Naive thymus-derived CD4-positive, alpha-beta T cell (primary cell): ENCODE results near the gene GADD45B. TPM values are rescaled to one million over a fixed set of nuclear protein-coding genes. Genes with fewer than 3 reads are reported as not detected.

Experiments used
- ATAC-seq: fragments of 150-1000 bp; cut with Tn5 transposase; 2 replicates; pipeline ENCODE4 v1.10.0; 2021; ENCODE audit warnings: mild to moderate bottlenecking, moderate library complexity
- CTCF ChIA-PET: fragments of 350-600 bp; sonication (Branson Sonifier 250); formaldehyde crosslinking; loops from one replicate; lab custom pipeline; 2021; ENCODE audit warnings: antibody characterized with exemption; lab: Charles Lee
- POLR2A ChIA-PET: fragments of 350-600 bp; sonication (Branson Sonifier 250); formaldehyde crosslinking; loops from one replicate; lab custom pipeline; 2021; ENCODE audit warnings: antibody characterized with exemption, inconsistent platforms; lab: Charles Lee
- DNase-seq, 9 donors: peaks; one replicate each; pipeline versions ENCODE4 v3.0.0 to v3.0.0-alpha.2; 2020 to 2022; ENCODE audit warnings: mixed read lengths in 1 of 9
- H3K27ac ChIP-seq: one replicate; pipeline ENCODE4 v1.7.0; 2013; ENCODE audit warnings: mild to moderate bottlenecking, low read depth, low read length, moderate library complexity
- H3K27me3 ChIP-seq, 2 donors: one replicate each; pipeline ENCODE4 v1.7.0; 2013; ENCODE audit warnings: low read length in 2 of 2, mild to moderate bottlenecking in 2 of 2, moderate library complexity in 2 of 2; ENCODE audit not compliant: control insufficient read depth in 2 of 2, insufficient read depth in 2 of 2
- H3K36me3 ChIP-seq, 3 experiments: 1 replicate in 2 of 3; 2 replicates in 1 of 3; pipeline ENCODE4 v1.7.0; 2013; ENCODE audit warnings: low read length in 3 of 3, mild to moderate bottlenecking in 3 of 3, moderate library complexity in 1 of 3; ENCODE audit not compliant: insufficient read depth in 3 of 3, control insufficient read depth in 2 of 3
- H3K4me1 ChIP-seq, 2 donors: one replicate each; pipeline ENCODE4 v1.7.0; 2013; ENCODE audit warnings: low read length in 2 of 2, mild to moderate bottlenecking in 2 of 2, moderate library complexity in 1 of 2; ENCODE audit not compliant: control insufficient read depth in 2 of 2, insufficient read depth in 2 of 2
- H3K4me3 ChIP-seq: 2 replicates; pipeline ENCODE4 v1.7.0; 2013; ENCODE audit warnings: mild to moderate bottlenecking, low read length
- H3K9me3 ChIP-seq, 3 experiments: 1 replicate in 2 of 3; 2 replicates in 1 of 3; pipeline ENCODE4 v1.7.0; 2013; ENCODE audit warnings: low read length in 3 of 3; ENCODE audit not compliant: control insufficient read depth in 2 of 3
- H3K27ac Mint-ChIP-seq, 9 donors: one replicate each; pipeline ENCODE4 v1.8.0; 2020 to 2022; ENCODE audit warnings: mixed read lengths in 9 of 9, mild to moderate bottlenecking in 8 of 9, moderate library complexity in 5 of 9, inconsistent platforms in 2 of 9
- H3K27me3 Mint-ChIP-seq, 5 donors: one replicate each; pipeline ENCODE4 v1.8.0; 2021 to 2022; ENCODE audit warnings: mixed read lengths in 5 of 5, mild to moderate bottlenecking in 1 of 5
- H3K36me3 Mint-ChIP-seq, 5 donors: one replicate each; pipeline ENCODE4 v1.8.0; 2020 to 2022; ENCODE audit warnings: mixed read lengths in 5 of 5, mild to moderate bottlenecking in 3 of 5, inconsistent platforms in 1 of 5
- H3K4me1 Mint-ChIP-seq, 7 donors: one replicate each; pipeline ENCODE4 v1.8.0; 2020 to 2022; ENCODE audit warnings: mixed read lengths in 7 of 7, mild to moderate bottlenecking in 3 of 7, inconsistent platforms in 1 of 7
- H3K4me3 Mint-ChIP-seq, 10 donors: one replicate each; pipeline ENCODE4 v1.8.0; 2020 to 2022; ENCODE audit warnings: mild to moderate bottlenecking in 10 of 10, mixed read lengths in 10 of 10, moderate library complexity in 6 of 10, inconsistent platforms in 2 of 10
- H3K9me3 Mint-ChIP-seq, 11 donors: one replicate each; pipeline ENCODE4 v1.8.0; 2020 to 2022; ENCODE audit warnings: mixed read lengths in 11 of 11, mild to moderate bottlenecking in 4 of 11, inconsistent platforms in 1 of 11, moderate library complexity in 1 of 11
- intact Hi-C, 2 donors: fragments of 100-400 bp; cut with micrococcal nuclease; formaldehyde crosslinking; loops; one replicate each; pipeline ENCODE4 v1.15.1; 2023
- polyA plus RNA-seq, 2 donors: library from polyadenylated mRNA; unstranded; fragments of 300-500 nt; fragmentation: Illumina TruSeq; gene quantifications; one replicate each; pipeline ENCODE4 v1.2.3, GENCODE V29; 2021
- total RNA-seq, 6 experiments: library from RNA in 5 of 6; stranded (reverse) in 5 of 6; gene quantifications; 1 replicate in 5 of 6; 2 replicates in 1 of 6; pipeline ENCODE4 v1.2.3 and lab custom pipeline; 2021 to 2026

The GADD45B gene
- total and polyA plus RNA-seq, 7 experiments from 2014 or later, result 30.1 to 157 (median 82.8) TPM

DNA sequence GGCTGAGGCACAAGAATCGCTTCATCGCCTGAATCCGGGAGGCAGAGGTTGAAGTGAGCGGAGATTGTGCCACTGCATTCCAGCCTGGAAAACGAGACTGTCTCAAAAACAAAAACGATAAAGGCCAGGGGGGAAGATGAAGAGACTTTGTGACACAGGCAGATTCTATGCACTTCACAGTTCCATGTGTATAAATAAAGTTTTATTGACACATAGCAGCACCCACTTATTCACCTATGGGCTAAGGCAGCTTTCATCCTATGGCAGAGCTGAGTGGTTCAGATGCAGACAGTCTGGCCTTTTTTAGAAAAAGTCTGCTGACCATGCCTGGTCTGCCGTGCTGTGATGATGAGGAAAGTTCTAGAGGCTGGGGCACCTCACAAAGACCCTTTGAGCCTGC, 24.8 kb upstream of the GADD45B start:
- CTCF ChIA-PET, result no interaction called here
- intact Hi-C loops, result loop anchor here in 1 of 2 donors (10.0 kb wide), 1 partner anchor 296 kb away; the partner anchor contains the start of gene AP3D1

DNA sequence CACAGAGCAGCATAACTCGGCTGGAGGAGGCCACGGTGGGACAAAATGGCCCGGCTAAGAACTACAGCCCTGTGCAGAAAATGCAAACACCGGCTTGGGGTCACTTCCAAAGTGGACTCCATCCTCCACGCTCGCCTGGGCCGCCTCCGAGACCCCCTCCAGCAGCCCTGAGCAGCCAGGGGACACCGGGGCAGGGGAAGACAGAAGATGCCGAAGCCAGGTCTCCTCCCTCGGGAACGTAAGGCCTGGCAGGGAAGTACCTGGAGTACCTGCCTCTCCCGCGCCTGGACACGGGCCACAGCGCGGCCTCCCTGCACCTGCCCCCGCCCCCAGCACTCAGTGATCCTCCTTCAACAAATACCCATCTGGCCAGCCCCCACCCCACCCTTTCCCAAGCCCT, 24.2 kb upstream of the GADD45B start:
- intact Hi-C loops, result loop anchor here in 1 of 2 donors (10.0 kb wide), 1 partner anchor 297 kb away; the partner anchor contains the start of gene AP3D1
- Histone ChIP-seq H3K4me1 (peaks cover 9 to 13% of the 10 kb centered on the region in 2 donors), H3K27ac (no peak overlapping the region), H3K36me3 (no peaks in the 10 kb centered on the region), H3K4me3 (no peak overlapping the region), H3K9me3 (no peaks in the 10 kb centered on the region), H3K27me3 (no peaks in the 10 kb centered on the region)
- Mint-ChIP-seq H3K4me1 (peaks cover 10 to 25% (median 17%) of the 10 kb centered on the region in 7 donors), H3K27ac (no peak overlapping the region), H3K4me3 (no peak overlapping the region), H3K36me3 (peaks cover 0 to 4% (median 0%) of the 10 kb centered on the region in 5 donors), H3K9me3 (no peaks in the 10 kb centered on the region), H3K27me3 (no peaks in the 10 kb centered on the region)
- ChIA-PET CTCF (no interaction called here), POLR2A (no interaction called here)
- DNase-seq (no peak), ATAC-seq (no peak)

More for the DNA sequence above, 24.8 kb upstream of the GADD45B start:
- H3K27me3 ChIP-seq, result no peaks in the 10 kb centered on the region
- ATAC-seq (no peak), DNase-seq (no peak)
- no peaks in the 10 kb centered on the region for H3K9me3 Mint-ChIP-seq
- no peaks in the 10 kb centered on the region for H3K36me3 ChIP-seq
- H3K27ac ChIP-seq, result no peak overlapping the region
- H3K4me3 ChIP-seq, result no peak overlapping the region
- peak overlapping the region in 1 of 9 donors; percentile 32 for H3K27ac Mint-ChIP-seq
- no peaks in the 10 kb centered on the region for H3K27me3 Mint-ChIP-seq
- H3K4me1 ChIP-seq, result peaks cover 9 to 13% of the 10 kb centered on the region in 2 donors
- peaks cover 0 to 4% (median 0%) of the 10 kb centered on the region in 5 donors for H3K36me3 Mint-ChIP-seq
- no peak overlapping the region for H3K4me3 Mint-ChIP-seq
- peaks cover 15 to 31% (median 23%) of the 10 kb centered on the region in 7 donors for H3K4me1 Mint-ChIP-seq
- POLR2A ChIA-PET, result no interaction called here
- no peaks in the 10 kb centered on the region for H3K9me3 ChIP-seq

DNA sequence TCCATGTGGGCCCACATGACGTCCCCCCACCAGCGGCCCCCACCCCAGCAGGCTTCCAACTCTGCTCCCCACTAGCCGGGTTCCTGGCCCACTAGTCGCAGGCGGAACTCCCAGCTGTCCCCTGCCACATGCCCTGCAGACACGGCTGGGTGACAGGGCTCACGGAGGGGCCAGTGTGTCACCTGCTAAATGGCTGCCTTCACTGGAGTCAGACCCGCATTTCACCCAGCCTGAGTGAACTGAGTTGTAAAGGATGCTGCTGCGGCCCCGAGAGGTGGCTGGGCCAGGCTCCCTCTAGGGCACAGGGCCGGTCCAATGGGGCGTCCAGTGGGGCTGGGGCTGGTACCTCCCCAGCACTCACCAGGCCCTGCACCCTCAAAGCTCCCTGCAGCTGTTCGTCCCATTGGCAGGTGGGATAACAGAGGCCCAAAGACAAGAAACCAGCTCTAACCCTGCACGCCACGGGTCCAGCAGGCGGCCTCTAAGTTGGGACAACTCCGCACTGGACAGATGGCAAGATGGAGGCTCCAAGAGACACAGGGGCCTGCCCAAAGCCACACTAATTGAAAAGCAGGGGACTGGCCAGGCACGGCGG, 22.4 kb upstream of the GADD45B start:
- intact Hi-C loops, result loop anchor here in 1 of 2 donors (10.0 kb wide), 1 partner anchor 299 kb away; the partner anchor contains the start of gene AP3D1
- POLR2A ChIA-PET, result no interaction called here

DNA sequence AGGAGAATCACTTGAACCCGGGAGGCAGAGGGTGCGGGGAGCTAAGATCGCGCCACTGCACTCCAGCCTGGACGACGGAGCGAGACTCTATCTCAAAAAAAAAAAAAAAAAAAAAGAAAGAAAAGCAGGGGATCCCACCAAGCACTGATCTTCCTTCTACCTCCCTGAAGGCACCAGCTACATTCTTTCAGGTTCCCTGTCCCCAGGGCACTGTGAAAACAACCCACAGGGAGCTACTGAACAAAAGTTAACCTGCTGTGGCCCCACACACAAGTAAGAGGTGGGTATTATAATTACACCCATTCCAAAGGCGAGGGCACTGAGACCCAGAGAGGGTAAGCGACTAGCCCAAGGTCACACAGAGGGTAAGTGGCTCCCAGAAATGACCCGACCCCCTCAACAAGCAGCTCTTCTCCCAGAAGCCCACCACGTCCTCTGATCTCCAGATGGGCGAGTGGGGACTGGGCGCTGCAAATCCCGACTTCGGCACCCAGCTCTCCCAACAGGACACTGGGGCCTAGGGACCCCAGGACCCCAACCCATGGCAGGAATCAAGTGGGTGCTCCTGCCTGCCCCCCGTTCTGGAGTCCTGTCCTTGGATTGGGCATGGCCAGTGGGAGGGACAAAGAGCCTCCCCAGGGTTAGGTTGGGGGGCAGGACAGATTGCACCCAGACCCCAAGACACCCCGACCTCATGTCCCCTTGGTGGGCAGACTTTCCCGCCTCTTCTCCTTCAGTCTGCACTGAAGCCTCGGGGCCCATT, 21.5 kb upstream of the GADD45B start:
- intact Hi-C loops, result loop anchor here in 1 of 2 donors (10.0 kb wide), 1 partner anchor 300 kb away; the partner anchor contains the start of gene AP3D1
- no peak overlapping the region for H3K4me3 ChIP-seq
- peaks cover 0 to 7% (median 0%) of the 10 kb centered on the region in 5 donors for H3K36me3 Mint-ChIP-seq
- H3K4me3 Mint-ChIP-seq, result peak overlapping the region; percentile 72 to 90 (median 84)
- H3K4me1 ChIP-seq, result peaks cover 14 to 18% of the 10 kb centered on the region in 2 donors
- no peaks in the 10 kb centered on the region for H3K27me3 ChIP-seq
- H3K27ac Mint-ChIP-seq, result peak overlapping the region in 8 of 9 donors; percentile 23 to 77 (median 56)
- no peaks in the 10 kb centered on the region for H3K36me3 ChIP-seq
- ChIA-PET POLR2A (interaction anchor here (0.6 to 1.3 kb wide), 3 partner anchors 12 to 30 kb away, joined by 3 read pairs; partner anchors contain the start of gene GADD45B), CTCF (interaction anchor here (1.1 kb wide), 1 partner anchor 62 kb away, joined by 3 read pairs; no protein-coding TSS in a partner anchor)
- peaks cover 14 to 23% (median 18%) of the 10 kb centered on the region in 7 donors for H3K4me1 Mint-ChIP-seq
- no peaks in the 10 kb centered on the region for H3K9me3 ChIP-seq
- no peaks in the 10 kb centered on the region for H3K27me3 Mint-ChIP-seq
- H3K9me3 Mint-ChIP-seq, result no peaks in the 10 kb centered on the region
- DNase-seq (no peak), ATAC-seq (no peak)
- no peak overlapping the region for H3K27ac ChIP-seq

More for the DNA sequence above, 22.4 kb upstream of the GADD45B start:
- no peak overlapping the region for H3K27ac ChIP-seq
- no peaks in the 10 kb centered on the region for H3K9me3 Mint-ChIP-seq
- ATAC-seq, result no peak
- peaks cover 14 to 24% (median 18%) of the 10 kb centered on the region in 7 donors for H3K4me1 Mint-ChIP-seq
- no peaks in the 10 kb centered on the region for H3K27me3 Mint-ChIP-seq
- H3K4me3 ChIP-seq, result no peak overlapping the region
- no peaks in the 10 kb centered on the region for H3K9me3 ChIP-seq
- peak overlapping the region in 4 of 10 donors; percentile 12 to 61 (median 15) for H3K4me3 Mint-ChIP-seq
- no peaks in the 10 kb centered on the region for H3K36me3 ChIP-seq
- peaks cover 14 to 18% of the 10 kb centered on the region in 2 donors for H3K4me1 ChIP-seq
- peaks cover 0 to 9% (median 0%) of the 10 kb centered on the region in 5 donors for H3K36me3 Mint-ChIP-seq
- no peak for DNase-seq
- peak overlapping the region in 1 of 9 donors; percentile 17 for H3K27ac Mint-ChIP-seq
- no peaks in the 10 kb centered on the region for H3K27me3 ChIP-seq
- CTCF ChIA-PET, result interaction anchor here (0.7 to 1.1 kb wide), 2 partner anchors 61 to 450 kb away, joined by 3 read pairs; no protein-coding TSS in a partner anchor

DNA sequence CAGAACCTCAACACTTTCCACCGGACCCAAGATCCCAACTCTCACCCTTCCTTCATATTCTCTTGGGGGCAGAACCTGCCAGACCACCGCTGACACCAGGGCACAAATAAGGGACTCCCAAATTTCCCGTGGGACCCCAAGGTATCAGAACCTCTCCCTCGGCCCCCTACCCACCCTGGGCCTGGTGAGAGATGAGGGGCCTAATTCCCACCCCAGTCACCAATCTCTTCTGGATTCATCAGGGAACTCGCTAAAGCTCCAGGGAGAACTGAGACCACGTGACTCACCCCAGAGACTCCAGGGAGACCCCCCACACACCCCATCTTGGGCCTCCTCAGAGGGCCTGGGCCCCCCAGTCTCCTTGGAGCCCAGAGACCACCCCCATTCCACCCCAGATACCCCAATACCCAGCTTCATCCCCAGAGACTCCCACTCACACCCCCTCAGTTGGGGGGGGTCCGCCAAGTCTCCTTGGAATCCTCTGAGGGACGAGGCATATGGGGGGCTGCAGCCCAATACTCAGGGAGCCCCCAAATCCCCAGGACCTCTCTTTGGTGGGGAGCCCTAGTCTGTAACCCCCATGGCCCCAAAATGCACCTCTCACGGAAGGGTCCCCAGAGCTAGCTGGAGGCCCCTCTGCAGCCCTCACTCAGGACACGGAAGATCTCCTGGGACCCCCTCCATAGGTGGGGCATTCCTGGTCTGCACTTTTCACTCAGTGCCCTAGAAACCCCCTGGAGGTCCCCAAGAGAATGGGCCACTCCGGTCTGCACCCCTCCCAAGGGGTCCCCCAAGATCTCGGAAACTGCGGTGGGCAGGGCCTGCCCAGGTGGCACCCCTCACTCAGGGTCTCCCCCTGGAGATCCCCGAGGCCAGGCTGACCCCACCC, 20.7 kb upstream of the GADD45B start:
- peaks cover 0 to under 1% (median 0%) of the 10 kb centered on the region in 11 donors for H3K9me3 Mint-ChIP-seq
- peak overlapping the region; percentile 23 to 87 (median 55) for H3K27ac Mint-ChIP-seq
- H3K4me3 Mint-ChIP-seq, result peak overlapping the region; percentile 72 to 90 (median 84)
- ATAC-seq (no peak), DNase-seq (no peak)
- Histone ChIP-seq H3K4me1 (peaks cover 14 to 18% of the 10 kb centered on the region in 2 donors), H3K27ac (peak overlapping the region; percentile 86), H3K27me3 (no peaks in the 10 kb centered on the region), H3K4me3 (peak overlapping the region; percentile 79), H3K9me3 (no peaks in the 10 kb centered on the region), H3K36me3 (no peaks in the 10 kb centered on the region)
- peaks cover 0 to 8% (median 0%) of the 10 kb centered on the region in 5 donors for H3K36me3 Mint-ChIP-seq
- H3K27me3 Mint-ChIP-seq, result no peaks in the 10 kb centered on the region
- CTCF ChIA-PET, result no interaction called here
- peaks cover 14 to 26% (median 17%) of the 10 kb centered on the region in 7 donors for H3K4me1 Mint-ChIP-seq
- POLR2A ChIA-PET, result interaction anchor here (0.6 to 2.7 kb wide), 7 partner anchors 8 to 1233 kb away, joined by 3 to 23 read pairs (median 3); partner anchors contain the start of genes GADD45B and TIMM13
- intact Hi-C loops, result loop anchor here in 1 of 2 donors (5.0 to 10.0 kb wide), 2 partner anchors 218 to 300 kb away; partner anchors contain the start of genes AP3D1, PLEKHJ1 and SF3A2
